Upper lobe of right lung (tissue), 1 donor: ENCODE data around the gene NDUFV3. TPM values are rescaled to one million over a fixed set of nuclear protein-coding genes. Genes with fewer than 3 reads are reported as not detected.
"Not testable (repeated sequence)": the region's sequence is repeated elsewhere in the genome, so short reads cannot be mapped to it uniquely, and the experiment has no call there.

Experiments used
- ATAC-seq: fragments of 200-7000 bp; cut with Tn5 transposase; one replicate; pipeline ENCODE4 v1.9.1; 2020; ENCODE audit warnings: mild to moderate bottlenecking, moderate library complexity
- DNase-seq: peaks from one replicate; pipeline ENCODE4 v3.0.0-alpha.2; 2020
- H3K27ac ChIP-seq: fragments of 200-600 bp; one replicate; pipeline ENCODE4 v1.8.0; 2022
- H3K27me3 ChIP-seq: fragments of 200-600 bp; one replicate; pipeline ENCODE4 v1.8.0; 2022; ENCODE audit warnings: mild to moderate bottlenecking
- H3K36me3 ChIP-seq: fragments of 200-600 bp; one replicate; pipeline ENCODE4 v1.8.0; 2022
- H3K4me1 ChIP-seq: fragments of 200-600 bp; one replicate; pipeline ENCODE4 v1.8.0; 2022
- H3K4me3 ChIP-seq: fragments of 200-600 bp; one replicate; pipeline ENCODE4 v1.8.0; 2022; ENCODE audit warnings: mild to moderate bottlenecking
- H3K9me3 ChIP-seq: fragments of 200-600 bp; one replicate; pipeline ENCODE4 v1.8.0; 2022
- intact Hi-C: fragments of 100-400 bp; cut with DNase I; formaldehyde crosslinking; loops from one replicate; pipeline ENCODE4 v1.11.0; 2022
- total RNA-seq: library from RNA; stranded (reverse); fragmentation: NEBNext Ultra II Directional; extraction: Animal tissue kit (Norgen Biotek cat#: 25700); gene quantifications from one replicate; pipeline ENCODE4 v1.2.1, GENCODE V29; 2021
- TF ChIP-seq, protein P1 (sequence below): fragments of 200-600 bp; IDR thresholded peaks from one replicate; pipeline ENCODE4 v1.8.0; 2022; ENCODE audit warnings: antibody characterized with exemption
- donor health status: DM: no; HTN: yes; CAD: no; lungs with severe emphysema.

The NDUFV3 gene
- total RNA-seq, 1 donor from 2014 or later, result 38.5 TPM

DNA sequence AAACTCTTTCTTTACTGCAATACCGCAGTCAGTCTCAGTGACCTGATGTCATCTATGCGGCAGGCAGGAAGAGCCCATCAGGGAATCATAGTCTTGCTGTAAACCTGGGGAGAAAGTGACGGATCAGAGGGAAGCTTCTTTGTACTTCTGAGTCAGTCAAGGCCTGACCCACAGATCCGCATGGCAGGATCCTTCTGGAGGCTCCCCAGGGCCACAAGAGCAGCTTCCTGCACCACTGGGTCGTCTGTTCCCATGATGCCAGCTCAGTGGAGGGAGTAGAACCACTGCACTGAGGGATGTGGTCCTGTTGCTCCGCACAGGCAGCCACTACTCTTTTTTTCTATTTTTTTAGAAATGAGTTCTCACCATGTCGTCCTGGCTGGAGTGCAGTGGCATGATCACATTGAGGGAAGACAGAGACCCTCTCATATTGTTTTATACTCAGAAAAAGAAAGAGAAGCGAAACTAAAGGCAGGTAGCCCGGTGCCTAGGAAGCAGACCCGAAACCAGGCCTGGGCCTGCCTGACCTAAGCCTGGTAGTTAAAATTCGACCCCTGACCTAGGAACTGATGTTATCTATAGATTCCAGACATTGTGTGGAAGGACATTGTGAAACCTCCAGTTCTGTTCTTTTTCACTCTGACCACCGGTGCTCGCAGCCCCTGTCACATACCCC is 38.6 kb downstream of the NDUFV3 start:
- Histone ChIP-seq H3K9me3 (no peaks in the 10 kb centered on the region), H3K27me3 (no peaks in the 10 kb centered on the region), H3K36me3 (no peaks in the 10 kb centered on the region), H3K27ac (no peak overlapping the region), H3K4me3 (no peak overlapping the region), H3K4me1 (peaks cover 4% of the 10 kb centered on the region)
- intact Hi-C loops, result no loop called here
- peak; percentile 23 for DNase-seq
- TF ChIP-seq, protein P1, sequence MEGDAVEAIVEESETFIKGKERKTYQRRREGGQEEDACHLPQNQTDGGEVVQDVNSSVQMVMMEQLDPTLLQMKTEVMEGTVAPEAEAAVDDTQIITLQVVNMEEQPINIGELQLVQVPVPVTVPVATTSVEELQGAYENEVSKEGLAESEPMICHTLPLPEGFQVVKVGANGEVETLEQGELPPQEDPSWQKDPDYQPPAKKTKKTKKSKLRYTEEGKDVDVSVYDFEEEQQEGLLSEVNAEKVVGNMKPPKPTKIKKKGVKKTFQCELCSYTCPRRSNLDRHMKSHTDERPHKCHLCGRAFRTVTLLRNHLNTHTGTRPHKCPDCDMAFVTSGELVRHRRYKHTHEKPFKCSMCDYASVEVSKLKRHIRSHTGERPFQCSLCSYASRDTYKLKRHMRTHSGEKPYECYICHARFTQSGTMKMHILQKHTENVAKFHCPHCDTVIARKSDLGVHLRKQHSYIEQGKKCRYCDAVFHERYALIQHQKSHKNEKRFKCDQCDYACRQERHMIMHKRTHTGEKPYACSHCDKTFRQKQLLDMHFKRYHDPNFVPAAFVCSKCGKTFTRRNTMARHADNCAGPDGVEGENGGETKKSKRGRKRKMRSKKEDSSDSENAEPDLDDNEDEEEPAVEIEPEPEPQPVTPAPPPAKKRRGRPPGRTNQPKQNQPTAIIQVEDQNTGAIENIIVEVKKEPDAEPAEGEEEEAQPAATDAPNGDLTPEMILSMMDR, result no peak
- ATAC-seq, result no peak

- DNase-seq, result peak; percentile 51
- H3K27ac ChIP-seq, H3K4me1 ChIP-seq, H3K4me3 ChIP-seq, H3K27me3 ChIP-seq, H3K9me3 ChIP-seq, ATAC-seq, intact Hi-C loops, H3K36me3 ChIP-seq: not testable (repeated sequence)
These were observed 39.4 kb downstream of the NDUFV3 start for GRCh38 chr21:42932378-42933136.

GRCh38 chr21:42933137-42933970 is 40.2 kb downstream of the NDUFV3 start:
- H3K27me3 ChIP-seq, intact Hi-C loops, H3K4me1 ChIP-seq, H3K4me3 ChIP-seq, ATAC-seq, H3K36me3 ChIP-seq, H3K9me3 ChIP-seq: not testable (repeated sequence)
- DNase-seq, result peak; percentile 12
- H3K27ac ChIP-seq, result peak overlapping the region; percentile 55

DNA sequence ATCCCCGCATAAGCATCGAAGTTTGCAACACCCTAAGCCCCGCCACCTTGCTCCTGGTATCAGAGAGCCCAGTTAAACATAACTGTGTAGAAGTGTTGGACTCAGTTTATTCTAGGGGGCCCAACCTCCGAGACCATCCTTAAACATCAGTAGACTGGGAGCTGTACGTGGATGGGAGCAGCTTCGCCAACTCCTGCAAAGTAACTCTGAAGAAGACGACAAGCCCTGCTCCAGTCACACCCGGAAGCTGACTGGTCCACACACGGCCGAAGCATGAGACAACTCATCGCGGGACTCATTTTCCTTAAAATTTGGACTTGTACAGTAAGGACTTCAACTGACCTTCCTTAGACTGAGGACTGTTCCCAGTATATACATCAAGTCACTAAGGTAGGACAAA is 40.9 kb downstream of the NDUFV3 start:
- ATAC-seq, intact Hi-C loops, H3K4me3 ChIP-seq, H3K27me3 ChIP-seq, H3K4me1 ChIP-seq, H3K36me3 ChIP-seq, H3K27ac ChIP-seq, H3K9me3 ChIP-seq: not testable (repeated sequence)
- peak; percentile 5 for DNase-seq

GRCh38 chr21:42936360-42936759 is 43.3 kb downstream of the NDUFV3 start:
- ATAC-seq, H3K36me3 ChIP-seq, H3K9me3 ChIP-seq, H3K4me1 ChIP-seq, H3K27ac ChIP-seq, intact Hi-C loops, DNase-seq, H3K4me3 ChIP-seq, H3K27me3 ChIP-seq: not testable (repeated sequence)

DNA sequence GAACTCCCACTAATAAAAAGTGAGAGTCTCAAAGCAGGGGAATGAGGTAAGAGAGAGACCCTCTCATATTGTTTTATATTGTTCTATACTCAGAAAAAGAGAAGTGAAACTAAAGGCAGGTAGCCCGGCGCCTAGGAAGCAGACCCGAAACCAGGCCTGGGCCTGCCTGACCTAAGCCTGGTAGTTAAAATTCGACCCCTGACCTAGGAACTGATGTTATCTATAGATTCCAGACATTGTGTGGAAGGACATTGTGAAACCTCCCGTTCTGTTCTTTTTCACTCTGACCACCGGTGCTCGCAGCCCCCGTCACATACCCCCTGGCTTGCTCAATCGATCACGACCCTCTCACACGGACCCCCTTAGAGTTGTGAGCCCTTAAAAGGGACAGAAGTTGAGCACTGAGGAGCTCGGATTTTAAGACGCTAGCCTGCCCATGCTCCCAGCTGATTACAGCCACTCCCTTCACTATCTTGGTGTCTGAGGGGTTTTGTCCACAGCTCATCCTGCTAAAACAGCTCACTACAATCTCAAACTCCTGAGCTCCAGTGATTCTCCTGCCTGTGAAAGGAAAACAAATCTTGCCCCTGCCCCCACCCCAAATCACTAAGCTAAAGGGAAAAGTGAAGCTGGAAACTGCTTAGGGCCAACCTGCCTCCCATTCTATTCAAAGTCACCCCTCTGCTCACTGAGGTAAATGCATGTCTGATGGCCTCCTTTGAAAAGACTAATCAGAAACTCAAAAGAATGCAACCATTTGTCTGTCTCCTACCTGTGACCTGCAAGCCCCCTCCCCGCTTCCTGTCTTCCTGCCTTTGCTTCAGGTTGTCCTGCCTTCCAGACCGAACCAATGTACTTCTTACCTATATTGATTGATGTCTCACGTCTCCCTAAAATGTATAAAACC is 44.2 kb downstream of the NDUFV3 start:
- H3K36me3 ChIP-seq, intact Hi-C loops: not testable (repeated sequence)
- DNase-seq, result peak; percentile 16

GRCh38 chr21:42937960-42938605 is 45.0 kb downstream of the NDUFV3 start:
- TF ChIP-seq, protein P1, result no peak
- intact Hi-C loops, result no loop called here
- ATAC-seq (no peak), DNase-seq (peak; percentile 43)
- Histone ChIP-seq H3K4me1 (peaks cover 4% of the 10 kb centered on the region), H3K27ac (peak overlapping the region; percentile 11), H3K36me3 (no peaks in the 10 kb centered on the region), H3K9me3 (no peaks in the 10 kb centered on the region), H3K4me3 (no peak overlapping the region), H3K27me3 (no peaks in the 10 kb centered on the region)

More for the DNA sequence above, 44.2 kb downstream of the NDUFV3 start:
- H3K9me3 ChIP-seq, H3K4me1 ChIP-seq, H3K27me3 ChIP-seq, H3K4me3 ChIP-seq, H3K27ac ChIP-seq, ATAC-seq: not testable (repeated sequence)

GRCh38 chr21:42938606-42938995 is 45.5 kb downstream of the NDUFV3 start:
- H3K9me3 ChIP-seq, ATAC-seq, H3K27me3 ChIP-seq, H3K4me1 ChIP-seq, intact Hi-C loops, H3K36me3 ChIP-seq, H3K4me3 ChIP-seq: not testable (repeated sequence)
- peak; percentile 39 for DNase-seq
- H3K27ac ChIP-seq, result peak overlapping the region; percentile 11
